ENCODE results near the gene KRT1.

KRT1 gene
- total RNA-seq: 12.8 to 104 reads per million in 2 donors

GRCh38 chr12:52680363-52680762 lies at the start of gene KRT1:
KRT1 (minus strand) TSS chr12:52680407; CDS start chr12:52680348, 59 bp downstream.
- no peak for DNase-seq

GRCh38 chr12:52729147-52729546 lies 48.9 kb upstream of the KRT1 start:
- DNase-seq: no peak

GRCh38 chr12:52728374-52728773 lies 48.2 kb upstream of the KRT1 start:
- no peak for DNase-seq

GRCh38 chr12:52727037-52727436 lies 46.8 kb upstream of the KRT1 start:
- no peak for DNase-seq

- DNase-seq: no peak
Observed at GRCh38 chr12:52726451-52726850, 46.2 kb upstream of the KRT1 start.

GRCh38 chr12:52724384-52724783 lies 44.2 kb upstream of the KRT1 start:
- no peak for DNase-seq

- DNase-seq: no peak
Observed at GRCh38 chr12:52722680-52723079, 42.5 kb upstream of the KRT1 start.

- DNase-seq: no peak
Observed at GRCh38 chr12:52721838-52722470, 41.7 kb upstream of the KRT1 start.

GRCh38 chr12:52720365-52720886 lies 40.2 kb upstream of the KRT1 start:
- DNase-seq: no peak

GRCh38 chr12:52716061-52716460 lies 35.9 kb upstream of the KRT1 start:
- no peak for DNase-seq

GRCh38 chr12:52715416-52715815 lies 35.2 kb upstream of the KRT1 start:
- DNase-seq: no peak

GRCh38 chr12:52714887-52715281 lies 34.7 kb upstream of the KRT1 start:
- no peak for DNase-seq

- peak in 2 of 5 experiments; percentile 3 to 19 for DNase-seq
Observed at GRCh38 chr12:52713960-52714886, 34.0 kb upstream of the KRT1 start.

- peak in 1 of 5 experiments; percentile 16 for DNase-seq
Observed at GRCh38 chr12:52712122-52712521, 31.9 kb upstream of the KRT1 start.

GRCh38 chr12:52710730-52711129 lies 30.5 kb upstream of the KRT1 start:
- DNase-seq: no peak

GRCh38 chr12:52708010-52708409 lies 27.8 kb upstream of the KRT1 start:
- peak in 1 of 5 experiments; percentile 41 for DNase-seq

GRCh38 chr12:52704464-52704863 lies 24.3 kb upstream of the KRT1 start:
- DNase-seq: no peak

- DNase-seq: peak in 1 of 5 experiments; percentile 34
Observed at GRCh38 chr12:52703878-52704277, 23.7 kb upstream of the KRT1 start.

- no peak for DNase-seq
Observed at GRCh38 chr12:52703424-52703823, 23.2 kb upstream of the KRT1 start, which contains the start of gene KRT77. KRT77 (minus strand) TSS chr12:52703524; CDS start chr12:52703434, 90 bp downstream.

- DNase-seq: no peak
Observed at GRCh38 chr12:52702338-52702737, 22.1 kb upstream of the KRT1 start.

GRCh38 chr12:52701281-52701680 lies 21.1 kb upstream of the KRT1 start:
- DNase-seq: no peak

- no peak for DNase-seq
Observed at GRCh38 chr12:52699960-52700359, 19.8 kb upstream of the KRT1 start.

GRCh38 chr12:52699373-52699772 lies 19.2 kb upstream of the KRT1 start:
- no peak for DNase-seq

Data from T-helper 2 cell (primary cell).